Hematopoietic multipotent progenitor cell treated with erythropoietin and hydrocortisone succinate and interleukin-3 and kit ligand, for 6 days (in vitro differentiated cells): ENCODE measurements around the gene HIP1R.

Experiments
- DNase-seq: peaks from one replicate; pipeline ENCODE4 v3.0.0-alpha.2; 2015

Gene HIP1R

GRCh38 chr12:122849352-122850047 lies 14.2 kb downstream of the HIP1R start:
- no peak for DNase-seq

- no peak for DNase-seq
These were observed 14.8 kb downstream of the HIP1R start for GRCh38 chr12:122850048-122850445.

GRCh38 chr12:122850695-122851350 lies 15.6 kb downstream of the HIP1R start:
- DNase-seq, result no peak

- no peak for DNase-seq
These were observed 16.6 kb downstream of the HIP1R start for GRCh38 chr12:122851820-122852219.

GRCh38 chr12:122852336-122853275 lies 17.3 kb downstream of the HIP1R start:
- DNase-seq, result no peak

GRCh38 chr12:122853582-122854245 lies 18.5 kb downstream of the HIP1R start:
- DNase-seq, result no peak

- no peak for DNase-seq
These were observed 19.3 kb downstream of the HIP1R start for GRCh38 chr12:122854554-122854953.

GRCh38 chr12:122855071-122855829 lies 20.0 kb downstream of the HIP1R start:
- DNase-seq, result no peak

- DNase-seq, result no peak
These were observed 20.9 kb downstream of the HIP1R start for GRCh38 chr12:122855928-122856831.

GRCh38 chr12:122856999-122857671 lies 21.9 kb downstream of the HIP1R start:
- no peak for DNase-seq

GRCh38 chr12:122858171-122858570 lies 22.9 kb downstream of the HIP1R start:
- DNase-seq, result no peak

GRCh38 chr12:122858591-122859302 lies 23.5 kb downstream of the HIP1R start:
- no peak for DNase-seq

- no peak for DNase-seq
These were observed 24.2 kb downstream of the HIP1R start for GRCh38 chr12:122859303-122860039.

- DNase-seq, result peak; percentile 89
These were observed 25.0 kb downstream of the HIP1R start for GRCh38 chr12:122860040-122860853.

GRCh38 chr12:122860854-122861586 lies 25.8 kb downstream of the HIP1R start:
- DNase-seq, result no peak

- no peak for DNase-seq
These were observed 26.3 kb downstream of the HIP1R start for GRCh38 chr12:122861587-122861970.

- DNase-seq, result no peak
These were observed 26.9 kb downstream of the HIP1R start for GRCh38 chr12:122862110-122862634.
